Measurements from ENCODE around the gene FBXL15.
A peak's percentile ranks its signal among the peaks of the same experiment; 100 is the strongest.

Gene FBXL15

DNA sequence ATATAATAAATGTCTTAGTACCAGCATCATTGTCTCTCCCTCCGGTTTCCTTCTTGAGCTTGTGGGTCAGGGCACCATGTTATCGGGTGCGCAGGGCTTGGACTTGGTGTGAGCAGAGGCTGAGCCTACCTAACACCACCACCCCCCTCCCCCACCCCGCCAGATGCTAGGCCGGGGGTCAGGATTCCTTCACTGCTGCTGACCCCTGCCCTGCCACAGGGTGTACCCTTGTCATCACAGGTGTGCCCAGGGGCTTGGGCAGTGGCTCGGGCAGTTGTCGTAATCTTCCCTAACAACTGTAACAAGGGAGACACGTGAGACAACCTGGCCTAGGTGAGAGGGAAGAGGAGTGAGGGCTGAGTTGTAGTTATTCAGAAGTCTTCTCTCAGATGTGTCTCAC is 37.8 kb upstream of the FBXL15 start:
- no peak overlapping the region for H3K4me3 ChIP-seq (ENCODE audit: low read depth, low read length)
- no peak for DNase-seq (ENCODE audit: low read depth)
- TF ChIP-seq, protein P1, sequence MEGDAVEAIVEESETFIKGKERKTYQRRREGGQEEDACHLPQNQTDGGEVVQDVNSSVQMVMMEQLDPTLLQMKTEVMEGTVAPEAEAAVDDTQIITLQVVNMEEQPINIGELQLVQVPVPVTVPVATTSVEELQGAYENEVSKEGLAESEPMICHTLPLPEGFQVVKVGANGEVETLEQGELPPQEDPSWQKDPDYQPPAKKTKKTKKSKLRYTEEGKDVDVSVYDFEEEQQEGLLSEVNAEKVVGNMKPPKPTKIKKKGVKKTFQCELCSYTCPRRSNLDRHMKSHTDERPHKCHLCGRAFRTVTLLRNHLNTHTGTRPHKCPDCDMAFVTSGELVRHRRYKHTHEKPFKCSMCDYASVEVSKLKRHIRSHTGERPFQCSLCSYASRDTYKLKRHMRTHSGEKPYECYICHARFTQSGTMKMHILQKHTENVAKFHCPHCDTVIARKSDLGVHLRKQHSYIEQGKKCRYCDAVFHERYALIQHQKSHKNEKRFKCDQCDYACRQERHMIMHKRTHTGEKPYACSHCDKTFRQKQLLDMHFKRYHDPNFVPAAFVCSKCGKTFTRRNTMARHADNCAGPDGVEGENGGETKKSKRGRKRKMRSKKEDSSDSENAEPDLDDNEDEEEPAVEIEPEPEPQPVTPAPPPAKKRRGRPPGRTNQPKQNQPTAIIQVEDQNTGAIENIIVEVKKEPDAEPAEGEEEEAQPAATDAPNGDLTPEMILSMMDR (conservative IDR thresholded peaks at IDR 0.05; ENCODE audit: low read depth, low read length): no peak

DNA sequence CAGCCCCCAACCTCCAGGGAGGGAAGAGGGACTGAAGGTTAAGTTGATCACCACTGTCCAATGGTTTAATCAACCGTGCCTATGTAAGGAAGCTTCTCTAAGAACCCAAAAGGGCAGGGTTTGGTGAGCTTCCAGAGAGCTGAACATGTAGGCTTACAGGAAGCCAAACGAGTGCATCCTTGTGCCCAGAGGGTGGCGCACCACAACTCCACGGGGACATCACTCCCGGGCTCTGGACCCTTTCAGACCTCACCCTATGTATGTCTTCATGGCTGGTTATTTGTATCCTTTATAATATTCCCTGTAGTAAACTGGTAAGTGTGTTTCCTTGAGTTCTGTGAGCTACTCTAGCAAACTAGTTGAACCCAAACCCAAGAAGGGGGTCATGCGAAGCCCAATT is 36.6 kb upstream of the FBXL15 start:
- H3K4me3 ChIP-seq (ENCODE audit: low read depth, low read length): no peak overlapping the region
- TF ChIP-seq, protein P1 (conservative IDR thresholded peaks at IDR 0.05; ENCODE audit: low read depth, low read length): peak; percentile 46
- DNase-seq (ENCODE audit: low read depth): peak; percentile 38

DNA sequence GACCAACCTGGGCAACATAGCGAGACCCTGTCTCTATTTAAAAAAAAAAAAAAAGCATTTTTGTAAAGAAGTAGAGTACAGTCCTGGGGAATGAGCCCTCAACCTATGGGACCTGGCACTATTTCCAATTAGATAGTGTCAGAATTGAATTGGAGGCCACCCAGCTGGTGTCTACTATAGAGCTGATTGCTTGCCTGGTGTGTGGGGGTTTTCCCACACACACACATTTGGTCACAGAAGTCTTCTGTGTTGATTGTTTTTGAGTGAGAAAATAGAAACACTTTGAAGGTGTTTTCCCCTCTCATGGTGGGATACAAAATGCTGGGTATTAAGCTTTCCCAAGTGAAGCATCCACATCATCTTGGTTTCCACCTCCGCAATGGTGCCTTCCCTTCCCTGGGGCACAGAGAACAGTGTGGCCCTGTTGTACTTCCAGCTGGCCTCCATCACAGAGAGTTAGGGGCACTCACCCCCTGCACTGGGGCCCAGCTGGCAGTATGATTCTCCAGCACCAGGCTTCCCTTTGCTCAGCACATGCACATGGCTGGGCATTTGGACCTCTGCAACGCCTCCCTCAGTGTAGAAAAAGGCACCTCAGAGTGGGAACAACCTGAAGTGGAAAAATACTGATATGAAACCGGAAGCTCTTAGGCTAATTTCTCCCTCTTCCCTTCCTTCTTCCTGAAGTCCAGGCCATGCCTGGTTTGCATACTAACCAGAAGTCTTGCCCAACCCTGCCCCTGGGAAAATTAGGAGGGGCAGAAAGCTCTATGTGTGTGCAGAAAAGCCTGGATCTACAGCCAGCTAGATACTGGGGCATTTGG is 35.8 kb upstream of the FBXL15 start:
- no peak overlapping the region for H3K4me3 ChIP-seq (ENCODE audit: low read depth, low read length)
- TF ChIP-seq, protein P1 (conservative IDR thresholded peaks at IDR 0.05; ENCODE audit: low read depth, low read length): no peak
- DNase-seq (ENCODE audit: low read depth): peak; percentile 55

DNA sequence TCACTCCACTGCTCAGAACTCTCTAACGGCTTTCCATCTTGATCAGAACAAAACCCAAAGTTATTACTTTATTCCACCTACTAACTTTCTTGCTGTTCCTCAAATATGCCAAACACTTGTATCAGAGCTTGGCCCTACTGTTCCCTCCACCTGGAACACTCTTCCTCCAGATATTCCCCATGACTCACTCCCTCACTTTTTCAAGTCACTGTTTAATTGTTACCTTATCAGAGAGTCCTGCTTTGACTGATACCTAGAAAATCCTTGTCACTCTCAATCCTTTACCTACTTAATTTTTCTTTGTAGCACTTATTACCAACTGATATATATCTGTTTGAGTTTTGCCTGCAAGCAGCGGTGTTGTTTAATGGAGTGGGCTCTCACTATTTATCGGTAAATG is 30.7 kb upstream of the FBXL15 start:
- TF ChIP-seq, protein P1 (conservative IDR thresholded peaks at IDR 0.05; ENCODE audit: low read depth, low read length): no peak
- no peak for DNase-seq (ENCODE audit: low read depth)
- no peak overlapping the region for H3K4me3 ChIP-seq (ENCODE audit: low read depth, low read length)

DNA sequence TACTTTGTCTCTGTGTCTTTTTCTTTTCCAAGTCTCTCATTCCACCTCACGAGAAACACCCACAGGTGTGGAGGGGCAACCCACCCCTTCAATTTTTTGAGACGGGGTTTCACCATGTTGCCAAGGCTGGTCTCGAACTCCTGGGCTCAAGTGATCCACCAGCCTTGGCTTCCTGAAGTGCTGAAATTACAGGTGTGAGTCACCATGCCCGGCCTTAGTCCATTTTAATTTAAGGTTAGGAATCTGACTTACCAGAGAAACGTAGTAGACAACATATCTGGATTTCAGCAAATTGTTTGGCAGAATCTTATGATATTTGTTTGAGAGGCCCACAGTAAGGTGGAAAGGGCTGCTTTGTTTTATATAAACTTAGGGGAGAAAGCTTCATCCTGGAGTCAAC is 28.3 kb upstream of the FBXL15 start:
- H3K4me3 ChIP-seq (ENCODE audit: low read depth, low read length): no peak overlapping the region
- DNase-seq (ENCODE audit: low read depth): no peak
- TF ChIP-seq, protein P1 (conservative IDR thresholded peaks at IDR 0.05; ENCODE audit: low read depth, low read length): no peak

DNA sequence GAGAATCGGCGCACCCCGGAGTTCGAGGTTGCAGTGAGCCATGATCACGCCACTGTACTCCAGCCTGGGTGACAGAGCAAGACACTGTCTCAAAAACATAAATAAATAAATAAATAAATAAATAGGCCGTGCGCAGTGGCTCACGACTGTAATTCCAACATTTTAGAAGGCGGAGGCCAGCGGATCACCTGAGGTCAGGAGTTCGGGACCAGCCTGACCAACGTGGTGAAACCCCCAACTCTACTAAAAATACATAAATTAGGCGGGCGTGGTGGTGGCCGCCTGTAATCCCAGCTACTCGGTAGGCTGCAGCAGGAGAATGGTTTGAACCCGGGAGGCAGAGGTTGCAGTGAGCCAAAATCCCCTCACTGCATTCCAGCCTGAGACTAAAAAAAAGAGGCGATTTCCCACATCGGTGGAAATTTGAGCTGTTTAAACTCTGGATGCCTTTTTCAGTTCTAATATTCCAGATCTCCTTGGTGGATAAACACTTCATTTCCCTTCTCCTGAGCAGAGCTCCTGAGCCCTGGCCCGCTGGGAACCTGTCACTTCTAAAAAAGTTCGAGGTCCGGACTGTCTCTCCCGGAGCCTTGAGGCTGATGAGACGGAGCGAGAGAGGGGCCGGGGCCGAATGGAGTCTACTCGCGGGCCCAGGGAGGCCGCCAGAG is 27.1 kb upstream of the FBXL15 start:
- TF ChIP-seq, protein P1 (conservative IDR thresholded peaks at IDR 0.05; ENCODE audit: low read depth, low read length): peak; percentile 84
- no peak for DNase-seq (ENCODE audit: low read depth)
- peak overlapping the region; percentile 72 for H3K4me3 ChIP-seq (ENCODE audit: low read depth, low read length)

Measured in choroid plexus epithelial cell (primary cell).